SU-DHL-6 (cell line): Measurements from ENCODE around the gene SP140.

Experiments used
- H2AFZ ChIP-seq: fragments of 200-600 bp; sonication (generic); 2 replicates; pipeline ENCODE4 v1.6.1; 2014; ENCODE audit warnings: low read depth, mild to moderate bottlenecking, moderate library complexity, mixed read lengths, antibody characterized with exemption, low read length; ENCODE audit not compliant: severe bottlenecking
- H3F3A ChIP-seq: fragments of 200-600 bp; shearing (Covaris generic); 2 replicates; pipeline ENCODE4 v1.6.0; 2016; ENCODE audit warnings: antibody characterized with exemption, mild to moderate bottlenecking; ENCODE audit not compliant: insufficient read depth
- H3K27ac ChIP-seq: fragments of 200-600 bp; sonication (generic); 2 replicates; pipeline ENCODE4 v1.5.1; 2016; ENCODE audit warnings: low read depth, mild to moderate bottlenecking, low read length, moderate library complexity, mixed read lengths
- H3K27me3 ChIP-seq: fragments of 200-600 bp; sonication (generic), shearing (Covaris generic); 2 replicates; pipeline ENCODE4 v1.6.0; 2014; ENCODE audit warnings: mild to moderate bottlenecking, low read length
- H3K36me3 ChIP-seq: fragments of 200-600 bp; sonication (generic); 2 replicates; pipeline ENCODE4 v1.6.1; 2014; ENCODE audit warnings: mild to moderate bottlenecking, low read length, mixed read lengths
- H3K4me2 ChIP-seq: fragments of 300-600, 200-600 bp; shearing (Covaris generic), sonication (generic); 2 replicates; pipeline ENCODE4 v1.6.0; 2014; ENCODE audit warnings: low read length, low read depth, mild to moderate bottlenecking; ENCODE audit not compliant: poor library complexity, severe bottlenecking
- H3K4me3 ChIP-seq: fragments of 200-600 bp; sonication (generic); 2 replicates; pipeline ENCODE4 v1.5.1; 2014; ENCODE audit warnings: antibody characterized with exemption, low read length, mild to moderate bottlenecking, mixed read lengths; ENCODE audit not compliant: insufficient read depth, poor library complexity, severe bottlenecking
- H3K79me2 ChIP-seq: fragments of 200-600 bp; sonication (generic); 2 replicates; pipeline ENCODE4 v1.6.1; 2014; ENCODE audit warnings: mild to moderate bottlenecking, low read length, moderate library complexity; ENCODE audit not compliant: insufficient read depth
- H3K9ac ChIP-seq: fragments of 200-600 bp; sonication (generic); 2 replicates; pipeline ENCODE4 v1.7.0; 2014; ENCODE audit warnings: mild to moderate bottlenecking, low read length
- H3K9me2 ChIP-seq: fragments of 200-600 bp; sonication (generic); replicated peaks from 2 replicates; pipeline ENCODE4 v1.6.1; 2014; ENCODE audit warnings: low read length; ENCODE audit not compliant: insufficient read depth
- H3K9me3 ChIP-seq: fragments of 200-600 bp; sonication (generic); 2 replicates; pipeline ENCODE4 v1.6.1; 2014; ENCODE audit warnings: low read length, mixed read lengths; ENCODE audit not compliant: insufficient read depth
- H4K20me1 ChIP-seq: fragments of 200-600 bp; sonication (generic); 2 replicates; pipeline ENCODE4 v1.6.1; 2014; ENCODE audit warnings: low read depth, mild to moderate bottlenecking, antibody characterized with exemption, low read length, moderate library complexity, mixed read lengths
- EZH2phosphoT487 ChIP-seq: fragments of 200-600 bp; sonication (generic), shearing (Covaris generic); conservative IDR thresholded peaks from 2 replicates; pipeline ENCODE4 v1.6.1; 2018; ENCODE audit warnings: mild to moderate bottlenecking, antibody characterized with exemption, low read length, moderate library complexity, mixed read lengths
- TF ChIP-seq, protein P1 (sequence below): fragments of 200-600 bp; sonication (generic); IDR thresholded peaks from one replicate; pipeline ENCODE4 v1.5.1; 2017; ENCODE audit warnings: antibody characterized with exemption, mild to moderate bottlenecking, low read length, moderate library complexity; ENCODE audit not compliant: insufficient read depth, poor library complexity, severe bottlenecking

The SP140 gene

DNA sequence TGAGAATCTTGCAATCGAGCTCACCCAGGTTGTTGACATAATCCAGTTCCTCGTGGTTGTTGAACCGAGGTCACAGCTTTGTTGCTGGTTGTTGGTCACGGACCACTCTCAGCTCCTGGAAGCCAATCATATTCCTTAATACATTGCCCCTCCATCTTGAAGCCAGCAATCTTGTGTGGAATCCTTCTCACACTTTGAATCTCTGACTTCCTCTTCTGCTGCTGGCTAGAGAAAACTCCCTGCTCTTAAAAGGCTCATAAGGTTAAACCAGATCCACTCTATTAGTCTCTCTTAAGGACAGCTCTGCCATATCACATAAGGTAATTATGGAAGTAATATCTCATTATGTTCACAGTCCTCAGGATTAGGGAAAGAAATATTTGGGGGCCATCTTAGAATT lies 41.1 kb downstream of the SP140 start:
- no peaks in the 10 kb centered on the region for H4K20me1 ChIP-seq
- H3K36me3 ChIP-seq = peaks cover 35% of the 10 kb centered on the region
- H3K27me3 ChIP-seq = no peaks in the 10 kb centered on the region
- no peaks in the 10 kb centered on the region for H3F3A ChIP-seq
- no peak overlapping the region for H3K27ac ChIP-seq
- H2AFZ ChIP-seq = no peak overlapping the region
- no peak overlapping the region for H3K4me2 ChIP-seq
- H3K79me2 ChIP-seq = no peaks in the 10 kb centered on the region; the same call in 1 of the 2 replicates
- H3K9me3 ChIP-seq = no peaks in the 10 kb centered on the region
- no peak overlapping the region for H3K4me3 ChIP-seq
- no peak overlapping the region for H3K9ac ChIP-seq
- no peak for TF ChIP-seq EZH2phosphoT487
- TF ChIP-seq, protein P1, sequence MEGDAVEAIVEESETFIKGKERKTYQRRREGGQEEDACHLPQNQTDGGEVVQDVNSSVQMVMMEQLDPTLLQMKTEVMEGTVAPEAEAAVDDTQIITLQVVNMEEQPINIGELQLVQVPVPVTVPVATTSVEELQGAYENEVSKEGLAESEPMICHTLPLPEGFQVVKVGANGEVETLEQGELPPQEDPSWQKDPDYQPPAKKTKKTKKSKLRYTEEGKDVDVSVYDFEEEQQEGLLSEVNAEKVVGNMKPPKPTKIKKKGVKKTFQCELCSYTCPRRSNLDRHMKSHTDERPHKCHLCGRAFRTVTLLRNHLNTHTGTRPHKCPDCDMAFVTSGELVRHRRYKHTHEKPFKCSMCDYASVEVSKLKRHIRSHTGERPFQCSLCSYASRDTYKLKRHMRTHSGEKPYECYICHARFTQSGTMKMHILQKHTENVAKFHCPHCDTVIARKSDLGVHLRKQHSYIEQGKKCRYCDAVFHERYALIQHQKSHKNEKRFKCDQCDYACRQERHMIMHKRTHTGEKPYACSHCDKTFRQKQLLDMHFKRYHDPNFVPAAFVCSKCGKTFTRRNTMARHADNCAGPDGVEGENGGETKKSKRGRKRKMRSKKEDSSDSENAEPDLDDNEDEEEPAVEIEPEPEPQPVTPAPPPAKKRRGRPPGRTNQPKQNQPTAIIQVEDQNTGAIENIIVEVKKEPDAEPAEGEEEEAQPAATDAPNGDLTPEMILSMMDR = no peak
- H3K9me2 ChIP-seq = no peaks in the 10 kb centered on the region

DNA sequence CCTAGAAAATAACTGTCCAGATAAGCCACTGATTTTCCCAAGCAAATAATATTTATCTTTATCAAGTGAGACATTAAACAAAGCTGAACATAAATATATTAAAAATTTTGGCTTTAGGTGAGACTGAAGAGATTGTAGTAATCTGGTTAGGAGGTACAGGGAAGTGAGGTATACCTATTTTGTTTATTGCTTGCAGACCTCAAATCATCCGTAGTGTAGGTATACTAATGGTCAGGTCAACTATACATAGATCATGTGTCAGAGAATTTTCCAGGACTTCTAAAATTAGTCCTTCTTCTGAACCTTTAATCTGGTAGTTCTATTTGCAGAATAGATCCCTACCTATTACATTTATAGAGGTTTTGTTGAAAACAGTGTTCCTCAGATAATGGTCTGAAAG lies 41.5 kb downstream of the SP140 start:
- H3K27me3 ChIP-seq = no peaks in the 10 kb centered on the region
- H3K9me2 ChIP-seq = no peaks in the 10 kb centered on the region
- no peak overlapping the region for H3K27ac ChIP-seq
- peaks cover 39% of the 10 kb centered on the region for H3K36me3 ChIP-seq
- H3K79me2 ChIP-seq = no peaks in the 10 kb centered on the region; the same call in 1 of the 2 replicates
- no peak overlapping the region for H3K4me3 ChIP-seq
- H3F3A ChIP-seq = no peaks in the 10 kb centered on the region
- TF ChIP-seq, protein P1 = no peak
- no peak for TF ChIP-seq EZH2phosphoT487
- no peaks in the 10 kb centered on the region for H4K20me1 ChIP-seq
- H3K9me3 ChIP-seq = no peaks in the 10 kb centered on the region
- no peak overlapping the region for H2AFZ ChIP-seq
- H3K4me2 ChIP-seq = no peak overlapping the region
- H3K9ac ChIP-seq = no peak overlapping the region

DNA sequence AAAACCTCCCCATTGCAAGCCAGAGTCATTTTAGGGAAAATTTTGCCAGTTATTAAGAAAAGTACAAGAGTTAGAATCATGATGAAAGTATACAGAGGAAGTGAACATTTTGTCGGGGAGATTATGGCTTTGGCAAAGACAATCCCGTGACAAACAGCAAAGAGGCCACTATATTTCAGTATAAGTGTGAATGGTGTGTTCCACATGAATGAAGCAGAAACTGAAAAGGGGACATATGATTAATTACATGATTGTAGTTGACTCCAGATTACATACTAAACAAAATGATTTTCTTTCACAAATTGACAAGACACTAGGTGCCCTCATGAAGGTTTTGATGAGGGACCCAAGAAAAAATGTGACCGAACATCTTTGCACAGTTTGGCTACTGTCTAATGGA lies 42.0 kb downstream of the SP140 start:
- H3K9me3 ChIP-seq = no peaks in the 10 kb centered on the region
- peaks cover 40% of the 10 kb centered on the region for H3K36me3 ChIP-seq
- H3K9ac ChIP-seq = no peak overlapping the region
- no peaks in the 10 kb centered on the region for H4K20me1 ChIP-seq
- H3K27ac ChIP-seq = no peak overlapping the region
- no peak overlapping the region for H3K4me2 ChIP-seq
- H3K9me2 ChIP-seq = no peaks in the 10 kb centered on the region
- H3K4me3 ChIP-seq = no peak overlapping the region
- no peaks in the 10 kb centered on the region for H3F3A ChIP-seq
- H3K27me3 ChIP-seq = no peaks in the 10 kb centered on the region
- no peak for TF ChIP-seq EZH2phosphoT487
- TF ChIP-seq, protein P1 = no peak
- no peak overlapping the region for H2AFZ ChIP-seq
- no peaks in the 10 kb centered on the region for H3K79me2 ChIP-seq
